GM19438 (cell line): ENCODE results near the gene STK26.
"Not testable (repeated sequence)": the region's sequence is repeated elsewhere in the genome, so short reads cannot be mapped to it uniquely, and the experiment has no call there.

Experiments used
- ATAC-seq: cut with Tn5 transposase; IDR thresholded peaks from one replicate; pipeline ENCODE4 v1.9.1; 2021; ENCODE audit warnings: low read depth; ENCODE audit not compliant: unreplicated experiment

STK26 gene

DNA sequence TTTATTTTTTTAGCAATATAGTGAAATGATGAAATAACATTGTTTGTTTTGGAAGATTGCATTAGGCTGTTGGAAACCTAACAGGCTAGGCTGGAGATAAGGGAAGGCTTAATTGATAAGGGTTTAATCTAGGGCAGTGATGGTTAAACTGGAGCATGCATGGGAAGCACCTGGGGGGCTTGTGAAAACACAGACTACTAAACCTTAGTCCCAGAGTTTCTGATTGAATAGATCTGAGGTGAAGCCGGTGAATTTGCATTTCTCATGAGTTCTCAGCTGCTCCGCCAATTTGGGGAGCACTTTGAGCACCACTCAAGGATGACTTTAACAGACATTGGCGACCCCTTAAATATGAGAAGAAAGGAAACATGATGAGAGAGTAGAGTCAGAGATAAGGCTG lies 11.5 kb downstream of the STK26 start:
- ATAC-seq: peak; percentile 44

- no peak for ATAC-seq
Measured at GRCh38 chrX:132037479-132037993, 14.4 kb downstream of the STK26 start.

DNA sequence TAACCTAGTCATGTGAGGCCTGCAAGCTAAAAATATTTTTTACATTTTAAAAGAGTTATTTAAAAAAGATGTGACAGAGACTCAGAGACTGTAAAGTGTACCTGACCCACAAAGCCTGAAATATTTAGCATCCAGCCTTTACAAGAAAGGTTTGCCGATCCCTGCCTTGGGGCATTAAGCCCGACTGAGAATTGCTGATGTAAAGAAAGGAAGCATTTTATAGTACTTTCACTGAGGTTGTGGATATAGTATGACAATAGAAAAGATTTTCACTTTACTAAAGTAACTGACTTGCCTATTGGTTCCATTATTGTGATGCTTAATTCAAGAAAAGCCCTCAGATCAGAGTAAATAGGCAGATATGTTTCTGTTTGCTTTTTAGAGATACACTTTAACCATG lies 17.0 kb downstream of the STK26 start:
- no peak for ATAC-seq

DNA sequence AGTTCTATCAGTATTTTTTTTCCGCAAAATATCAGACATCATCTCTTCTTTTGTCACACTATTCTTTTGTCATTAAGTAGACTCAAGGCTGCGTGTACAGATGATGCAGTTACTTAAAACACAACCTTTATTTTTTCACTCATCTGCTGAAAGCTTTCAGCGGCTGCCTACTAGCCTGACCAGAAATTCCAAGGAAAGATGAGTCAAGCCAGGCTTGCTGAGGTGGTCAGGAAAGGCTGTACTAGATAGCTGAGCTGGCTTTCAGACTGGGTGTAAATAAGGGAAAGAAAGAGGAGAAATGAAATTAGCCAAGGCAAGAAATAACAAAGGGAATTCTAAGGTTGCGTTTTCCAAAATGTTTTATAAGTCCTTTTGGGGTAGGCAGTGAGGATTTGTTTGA lies 17.9 kb downstream of the STK26 start:
- no peak for ATAC-seq

- ATAC-seq: no peak
Measured at GRCh38 chrX:132043977-132044376, 20.9 kb downstream of the STK26 start.

DNA sequence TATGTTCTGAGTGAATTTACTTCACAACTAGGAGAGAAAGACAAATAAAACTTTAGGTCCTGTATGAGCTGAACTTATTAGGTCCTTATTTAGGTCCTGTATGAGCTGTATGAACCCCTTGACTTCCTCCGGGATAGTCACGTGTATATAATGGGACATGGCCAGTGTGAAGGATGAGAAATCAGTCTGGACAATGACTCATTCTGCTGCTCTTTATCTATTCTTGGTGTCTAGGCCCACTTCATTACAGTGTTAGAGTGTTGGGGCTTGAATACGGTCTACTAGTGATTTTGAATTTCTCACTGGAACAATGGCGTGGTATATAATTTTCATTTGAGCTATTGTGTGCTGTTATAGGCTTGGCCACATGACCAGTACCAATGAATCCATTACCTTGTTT lies 21.9 kb downstream of the STK26 start:
- no peak for ATAC-seq

DNA sequence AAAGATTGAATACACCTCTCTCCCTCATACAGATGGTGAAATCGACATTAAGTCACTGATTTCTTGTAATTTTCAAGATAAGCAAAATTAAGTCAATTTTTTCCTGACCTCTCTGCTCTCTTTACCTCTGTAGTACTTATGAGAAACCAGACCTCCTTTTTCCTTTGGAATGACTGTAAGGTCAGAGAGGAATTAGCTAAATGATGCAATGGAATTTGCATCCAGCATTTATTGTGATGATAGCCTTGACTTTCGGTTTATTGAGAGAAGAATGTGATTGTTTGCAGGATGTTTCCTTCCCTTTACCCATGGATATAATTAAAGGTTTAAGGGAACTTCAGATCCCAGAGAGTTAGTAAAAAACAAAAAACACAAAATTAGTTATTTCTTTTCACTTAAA lies 22.4 kb downstream of the STK26 start:
- ATAC-seq: no peak

DNA sequence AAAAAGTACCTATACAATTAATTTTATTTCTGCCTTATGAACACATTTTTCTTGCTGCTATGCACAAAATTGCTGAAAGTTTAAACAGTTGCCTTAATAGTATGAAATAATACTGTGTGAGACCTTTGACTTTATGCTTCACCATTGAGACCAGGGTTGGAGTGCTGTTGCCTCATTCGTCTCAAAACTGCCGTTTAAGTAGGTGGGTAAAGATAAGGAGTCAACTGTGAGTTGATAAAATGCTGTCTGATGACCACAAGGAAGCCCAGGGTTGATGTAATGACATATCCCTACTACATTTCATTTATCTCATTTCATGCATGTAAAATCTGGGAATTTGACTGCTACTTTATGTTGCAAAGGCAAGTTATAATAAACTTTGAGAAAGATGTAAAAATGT lies 23.4 kb downstream of the STK26 start:
- ATAC-seq: no peak

- not testable (repeated sequence) for ATAC-seq
Measured at GRCh38 chrX:132051778-132052177, 28.7 kb downstream of the STK26 start.

DNA sequence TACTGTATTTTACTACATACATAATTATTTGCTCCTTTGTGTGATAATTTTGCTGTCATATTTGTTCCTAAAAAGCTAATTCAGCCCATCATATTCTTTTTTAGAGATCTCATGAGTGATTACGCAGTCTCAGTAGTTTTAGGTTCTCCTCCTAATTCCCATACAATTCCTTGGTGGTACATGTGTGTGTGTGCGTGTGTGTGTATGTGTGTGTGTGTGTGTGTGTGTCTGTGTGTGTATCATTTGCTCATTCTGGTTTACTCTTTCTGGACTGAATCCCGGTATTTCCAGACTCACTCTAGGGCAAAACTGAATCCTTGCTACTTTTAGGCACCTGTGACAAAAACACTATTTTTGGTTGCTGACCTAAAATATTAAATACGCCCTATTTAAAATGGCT lies 34.9 kb downstream of the STK26 start:
- ATAC-seq: no peak

DNA sequence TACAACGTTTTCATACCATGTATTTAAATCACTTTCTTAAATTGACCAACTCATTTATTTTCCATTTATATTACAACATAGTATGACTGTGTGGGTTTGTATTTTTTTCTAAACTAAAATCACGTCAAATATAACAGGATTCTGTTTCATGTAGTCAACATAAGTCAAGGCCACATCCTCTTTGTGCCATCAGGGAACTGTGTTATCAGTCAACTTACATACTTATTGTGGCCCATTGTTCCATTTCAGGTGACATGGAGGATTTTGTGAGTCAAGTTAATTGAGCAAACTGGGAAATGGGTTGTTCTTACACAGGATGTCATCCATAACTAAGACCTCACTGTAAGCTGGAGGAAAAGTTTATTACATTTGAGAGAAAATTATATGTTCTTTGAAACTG lies 35.9 kb downstream of the STK26 start:
- no peak for ATAC-seq

- ATAC-seq: peak; percentile 76
Measured at GRCh38 chrX:132059973-132060540, 37.0 kb downstream of the STK26 start.

- no peak for ATAC-seq
Measured at GRCh38 chrX:132063334-132063733, 40.2 kb downstream of the STK26 start.

- ATAC-seq: no peak
Measured at GRCh38 chrX:132063862-132064261, 40.8 kb downstream of the STK26 start.

GRCh38 chrX:132068405-132068804 lies 45.3 kb downstream of the STK26 start:
- ATAC-seq: no peak

GRCh38 chrX:132071254-132071653 lies 48.2 kb downstream of the STK26 start:
- ATAC-seq: no peak

DNA sequence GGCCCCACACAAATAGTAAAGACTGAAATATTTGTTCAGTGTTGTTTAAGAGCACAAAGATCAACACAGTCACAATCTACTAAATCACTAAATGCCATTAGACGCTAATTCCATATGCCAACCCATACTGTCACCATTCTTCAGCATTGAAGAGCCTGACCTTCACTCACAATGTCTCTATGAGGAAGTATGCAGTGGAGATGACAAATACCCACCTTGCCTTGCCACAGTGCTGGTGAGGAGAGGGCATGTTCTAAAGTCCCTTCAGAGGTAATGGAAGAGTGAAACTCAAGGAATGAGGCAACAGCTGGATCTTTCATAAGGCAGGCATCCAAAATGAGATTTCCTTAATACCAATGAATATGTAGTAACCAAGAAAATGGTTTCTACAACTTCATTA lies 54.3 kb downstream of the STK26 start:
- ATAC-seq: no peak

- no peak for ATAC-seq
Measured at GRCh38 chrX:132077912-132078311, 54.8 kb downstream of the STK26 start.

DNA sequence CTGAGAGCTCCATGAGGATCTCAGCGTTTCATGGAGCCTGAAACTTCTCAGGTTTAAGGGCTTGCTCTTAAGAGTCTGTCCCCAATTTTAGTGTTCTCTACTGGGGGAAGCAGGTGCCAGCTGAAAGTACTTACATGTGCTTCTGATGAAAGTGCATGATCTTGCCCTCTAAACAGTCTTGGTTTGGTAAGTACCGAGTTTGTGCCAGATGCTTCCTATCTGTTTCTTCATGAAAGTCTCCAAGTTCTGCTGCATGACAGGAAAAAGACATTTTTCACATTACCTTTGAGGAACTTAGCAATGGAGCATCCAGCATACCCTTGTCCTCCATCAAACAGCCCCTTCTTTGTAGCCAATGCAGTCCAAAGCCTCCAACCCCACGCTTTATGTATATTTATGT lies 62.7 kb downstream of the STK26 start:
- ATAC-seq: no peak

DNA sequence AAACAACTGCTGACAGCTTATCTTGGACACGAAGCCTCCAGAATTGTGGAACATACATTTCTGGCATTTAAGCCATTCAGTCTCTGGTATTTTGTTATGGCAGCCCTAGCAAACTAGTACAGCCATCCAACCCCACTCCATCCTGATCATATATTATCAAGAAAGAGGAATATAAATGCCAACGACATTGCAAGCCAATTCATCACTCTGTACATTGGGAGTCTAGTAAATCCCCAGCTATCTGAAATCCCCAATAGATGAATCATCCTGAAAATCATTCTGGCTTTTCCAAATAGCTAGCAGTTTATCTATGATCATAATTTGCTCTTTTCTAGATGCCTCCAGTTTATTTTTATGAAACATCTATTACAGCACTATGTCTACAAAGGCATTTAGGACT lies 63.6 kb downstream of the STK26 start:
- ATAC-seq: no peak

DNA sequence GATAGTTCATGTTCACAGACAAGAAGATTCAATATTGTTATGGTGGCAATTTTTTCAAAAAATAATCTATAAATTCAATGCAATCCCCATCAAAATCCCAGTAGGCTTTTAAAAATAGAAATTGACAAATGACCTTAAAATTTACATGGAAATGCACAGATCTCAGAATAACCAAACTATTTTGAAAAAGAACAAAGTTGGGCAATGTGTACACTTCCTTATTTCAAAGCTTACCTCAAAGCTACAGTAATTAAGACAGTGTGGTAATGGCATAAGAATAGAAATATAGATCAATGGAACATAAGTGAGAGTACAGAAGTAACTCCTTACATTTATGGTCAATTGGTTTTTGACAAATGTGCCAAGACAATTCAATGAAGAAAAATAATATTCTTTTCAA lies 65.8 kb downstream of the STK26 start:
- no peak for ATAC-seq

DNA sequence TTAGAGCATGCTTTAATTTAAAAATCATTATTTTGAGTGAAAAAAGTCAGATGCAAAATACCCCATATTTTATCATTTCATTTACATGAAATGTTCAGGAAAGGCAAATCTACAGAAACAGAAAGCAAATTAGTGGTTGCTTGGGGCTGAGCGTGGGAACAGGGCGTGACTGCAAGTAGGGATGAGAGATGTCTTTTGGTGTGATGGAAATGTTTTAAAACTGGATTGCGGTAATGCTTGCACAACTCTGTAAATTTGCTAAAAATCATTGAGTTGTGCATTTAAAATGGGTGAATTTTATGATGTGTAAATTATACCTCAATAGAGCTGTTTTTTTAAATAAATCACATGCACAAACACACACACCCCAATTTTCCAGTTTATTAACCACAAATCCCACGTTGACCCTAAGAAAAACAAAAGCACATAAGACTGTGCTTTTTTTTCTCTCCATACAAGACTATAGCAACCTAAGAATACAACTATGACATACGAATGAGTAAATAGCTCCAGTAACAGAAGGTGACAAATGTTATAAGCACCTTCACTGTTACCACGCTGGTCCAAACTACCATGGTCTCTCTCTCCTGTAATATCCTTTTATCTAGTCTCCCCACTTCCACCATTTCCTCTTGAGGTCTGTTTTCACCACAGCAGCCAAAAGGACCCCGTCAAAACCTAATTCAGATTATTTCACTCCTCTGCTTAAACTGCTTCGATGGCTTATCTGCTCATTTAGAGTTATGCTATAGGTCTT lies 67.5 kb downstream of the STK26 start:
- ATAC-seq: no peak
